ENCODE data around the gene SMAD2.

DNA sequence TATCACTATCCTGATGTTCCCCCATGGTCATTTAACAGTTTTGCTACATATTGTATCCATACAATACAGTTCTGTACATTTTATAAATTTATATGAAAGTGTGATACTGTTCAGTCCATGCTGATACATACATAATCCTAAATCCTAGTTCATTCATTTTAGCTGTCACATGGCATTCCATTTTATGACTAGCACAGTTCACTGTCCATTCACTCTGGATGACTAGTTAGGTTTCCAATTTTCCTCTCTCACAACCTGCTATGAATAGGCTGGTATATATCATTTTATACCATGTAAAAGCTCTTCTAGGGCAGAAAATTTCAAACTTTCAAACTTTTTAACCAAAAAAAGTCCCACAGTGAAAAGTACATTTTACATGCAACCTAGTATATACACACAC, 15.2 kb downstream of the SMAD2 start:
- TF ChIP-seq, protein P1, sequence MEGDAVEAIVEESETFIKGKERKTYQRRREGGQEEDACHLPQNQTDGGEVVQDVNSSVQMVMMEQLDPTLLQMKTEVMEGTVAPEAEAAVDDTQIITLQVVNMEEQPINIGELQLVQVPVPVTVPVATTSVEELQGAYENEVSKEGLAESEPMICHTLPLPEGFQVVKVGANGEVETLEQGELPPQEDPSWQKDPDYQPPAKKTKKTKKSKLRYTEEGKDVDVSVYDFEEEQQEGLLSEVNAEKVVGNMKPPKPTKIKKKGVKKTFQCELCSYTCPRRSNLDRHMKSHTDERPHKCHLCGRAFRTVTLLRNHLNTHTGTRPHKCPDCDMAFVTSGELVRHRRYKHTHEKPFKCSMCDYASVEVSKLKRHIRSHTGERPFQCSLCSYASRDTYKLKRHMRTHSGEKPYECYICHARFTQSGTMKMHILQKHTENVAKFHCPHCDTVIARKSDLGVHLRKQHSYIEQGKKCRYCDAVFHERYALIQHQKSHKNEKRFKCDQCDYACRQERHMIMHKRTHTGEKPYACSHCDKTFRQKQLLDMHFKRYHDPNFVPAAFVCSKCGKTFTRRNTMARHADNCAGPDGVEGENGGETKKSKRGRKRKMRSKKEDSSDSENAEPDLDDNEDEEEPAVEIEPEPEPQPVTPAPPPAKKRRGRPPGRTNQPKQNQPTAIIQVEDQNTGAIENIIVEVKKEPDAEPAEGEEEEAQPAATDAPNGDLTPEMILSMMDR (conservative IDR thresholded peaks at IDR 0.05; ENCODE audit: low read depth, low read length), result no peak
- no peak for TF ChIP-seq EZH2 (IDR thresholded peaks at IDR 0.05; ENCODE audit: low read length, unreplicated experiment)
